ENCODE data around the gene PNPT1. TPM values are rescaled to one million over a fixed set of nuclear protein-coding genes. Genes with fewer than 3 reads are reported as not detected.
A peak's percentile ranks its signal among the peaks of the same experiment; 100 is the strongest.

PNPT1 gene
- total and polyA plus RNA-seq, 9 of the 15 experiments (the other 6 are each of a cell fraction or from before 2014, with no cell fraction given), result 46.5 to 104 (median 62.7) TPM

DNA sequence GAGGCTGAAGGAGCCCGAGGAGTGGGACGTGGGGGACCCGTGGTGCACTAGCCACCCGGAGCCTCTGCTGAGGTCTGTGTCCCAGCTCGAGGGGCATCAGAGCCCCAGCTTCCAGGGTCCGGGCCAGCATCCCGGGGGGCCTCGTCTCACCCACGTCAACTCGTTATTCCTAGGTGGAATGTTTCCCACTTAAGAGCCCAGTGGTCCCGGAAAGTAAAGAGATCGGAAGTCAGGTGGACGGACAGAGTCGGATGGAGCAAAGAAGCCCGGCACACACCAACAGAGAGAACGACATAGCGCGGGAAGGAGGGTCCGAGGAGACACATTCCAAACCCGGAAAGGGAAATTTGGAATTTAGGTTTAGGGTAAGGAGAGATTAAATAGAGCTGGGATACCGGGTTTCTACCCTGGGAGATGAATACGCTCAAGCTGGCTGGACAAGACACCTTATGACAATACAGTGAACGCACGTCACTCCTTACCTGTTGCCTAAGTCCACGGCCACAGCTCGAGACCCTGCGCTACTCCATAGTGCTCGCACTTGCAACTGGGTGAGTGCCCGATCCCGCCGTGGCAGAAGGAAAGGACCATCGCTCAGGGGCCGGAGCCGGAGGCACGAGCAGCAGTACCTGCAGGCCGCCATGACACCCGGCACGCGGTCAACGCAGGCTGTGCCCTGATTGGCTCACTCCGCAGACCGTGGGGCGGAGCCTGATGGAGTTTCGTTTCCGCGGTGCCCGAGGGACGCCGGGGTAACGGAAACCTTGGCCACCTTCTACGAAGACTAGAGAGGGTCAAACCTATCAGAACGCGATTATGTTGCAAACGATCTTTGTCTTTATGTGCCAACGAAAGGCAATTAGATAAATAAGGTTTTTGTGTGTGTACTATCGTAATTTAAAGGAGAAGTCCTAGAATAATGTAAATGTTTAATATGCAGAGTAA, at the start of gene PNPT1 (continued):
- TF ChIP-seq, protein P1, sequence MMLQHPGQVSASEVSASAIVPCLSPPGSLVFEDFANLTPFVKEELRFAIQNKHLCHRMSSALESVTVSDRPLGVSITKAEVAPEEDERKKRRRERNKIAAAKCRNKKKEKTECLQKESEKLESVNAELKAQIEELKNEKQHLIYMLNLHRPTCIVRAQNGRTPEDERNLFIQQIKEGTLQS (IDR thresholded peaks at IDR 0.05), result no peak; the same call in 1 of the 2 replicates
- TF ChIP-seq, protein P1 (CRISPR knock-in tag; conservative IDR thresholded peaks at IDR 0.05), result no peak
- no peak for TF ChIP-seq PCBP2 (IDR thresholded peaks at IDR 0.05; ENCODE audit: low read depth, low read length, poor library complexity, severe bottlenecking)
- no peak for TF ChIP-seq ZNF408 (CRISPR knock-in tag; IDR thresholded peaks at IDR 0.05; ENCODE audit: low read depth)
- peak; percentile 96 for TF ChIP-seq L3MBTL2 (IDR thresholded peaks at IDR 0.05)
- TF ChIP-seq EP400 (IDR thresholded peaks at IDR 0.05), result peak; percentile 98
- TF ChIP-seq, protein P2, sequence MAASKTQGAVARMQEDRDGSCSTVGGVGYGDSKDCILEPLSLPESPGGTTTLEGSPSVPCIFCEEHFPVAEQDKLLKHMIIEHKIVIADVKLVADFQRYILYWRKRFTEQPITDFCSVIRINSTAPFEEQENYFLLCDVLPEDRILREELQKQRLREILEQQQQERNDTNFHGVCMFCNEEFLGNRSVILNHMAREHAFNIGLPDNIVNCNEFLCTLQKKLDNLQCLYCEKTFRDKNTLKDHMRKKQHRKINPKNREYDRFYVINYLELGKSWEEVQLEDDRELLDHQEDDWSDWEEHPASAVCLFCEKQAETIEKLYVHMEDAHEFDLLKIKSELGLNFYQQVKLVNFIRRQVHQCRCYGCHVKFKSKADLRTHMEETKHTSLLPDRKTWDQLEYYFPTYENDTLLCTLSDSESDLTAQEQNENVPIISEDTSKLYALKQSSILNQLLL (CRISPR knock-in tag; IDR thresholded peaks at IDR 0.05; ENCODE audit: borderline replicate concordance), result no peak
- TF ChIP-seq ETV1 (tag; conservative IDR thresholded peaks at IDR 0.05; ENCODE audit: low read depth), result 0 out of 2 replicates have a peak, but pooled peaks have one; percentile 6
- TF ChIP-seq, protein P3, sequence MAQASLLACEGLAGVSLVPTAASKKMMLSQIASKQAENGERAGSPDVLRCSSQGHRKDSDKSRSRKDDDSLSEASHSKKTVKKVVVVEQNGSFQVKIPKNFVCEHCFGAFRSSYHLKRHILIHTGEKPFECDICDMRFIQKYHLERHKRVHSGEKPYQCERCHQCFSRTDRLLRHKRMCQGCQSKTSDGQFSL (CRISPR knock-in tag; IDR thresholded peaks at IDR 0.05), result no peak
- TF ChIP-seq, protein P3 (tag; IDR thresholded peaks at IDR 0.05), result no peak
- TF ChIP-seq GATAD2A (IDR thresholded peaks at IDR 0.05), result no peak
- TF ChIP-seq, protein P4, sequence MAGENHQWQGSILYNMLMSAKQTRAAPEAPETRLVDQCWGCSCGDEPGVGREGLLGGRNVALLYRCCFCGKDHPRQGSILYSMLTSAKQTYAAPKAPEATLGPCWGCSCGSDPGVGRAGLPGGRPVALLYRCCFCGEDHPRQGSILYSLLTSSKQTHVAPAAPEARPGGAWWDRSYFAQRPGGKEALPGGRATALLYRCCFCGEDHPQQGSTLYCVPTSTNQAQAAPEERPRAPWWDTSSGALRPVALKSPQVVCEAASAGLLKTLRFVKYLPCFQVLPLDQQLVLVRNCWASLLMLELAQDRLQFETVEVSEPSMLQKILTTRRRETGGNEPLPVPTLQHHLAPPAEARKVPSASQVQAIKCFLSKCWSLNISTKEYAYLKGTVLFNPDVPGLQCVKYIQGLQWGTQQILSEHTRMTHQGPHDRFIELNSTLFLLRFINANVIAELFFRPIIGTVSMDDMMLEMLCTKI (IDR thresholded peaks at IDR 0.05; ENCODE audit: partially characterized antibody), result no peak
- TF ChIP-seq SIX5 (IDR thresholded peaks at IDR 0.05; ENCODE audit: borderline replicate concordance in 1 of 2, insufficient read depth in 1 of 2, low read depth in 1 of 2, low read length in 2 of 2), result peak in 1 of 2 experiments; percentile 13; a peak in 1 of 4 replicates
- no peak for TF ChIP-seq ZNF668 (CRISPR knock-in tag; IDR thresholded peaks at IDR 0.05)
- peak; percentile 86; the same call in 1 of the 2 replicates for TF ChIP-seq CBFB (CRISPR knock-in tag; IDR thresholded peaks at IDR 0.05)
- TF ChIP-seq KAT7 (CRISPR knock-in tag; IDR thresholded peaks at IDR 0.05; ENCODE audit: borderline replicate concordance), result peak; percentile 83; the same call in 1 of the 2 replicates
- no peak for TF ChIP-seq FIP1L1 (IDR thresholded peaks at IDR 0.05; ENCODE audit: low read depth, low read length, poor library complexity, severe bottlenecking)
- TF ChIP-seq ATF7 (IDR thresholded peaks at IDR 0.05), result peak; percentile 71
- no peak for TF ChIP-seq ZKSCAN1 (IDR thresholded peaks at IDR 0.05; ENCODE audit: low read depth, low read length)
- TF ChIP-seq U2AF1 (optimal IDR thresholded peaks at IDR 0.05; ENCODE audit: low read depth, low read length), result no peak

All from K562 (cell line).